Keratinocyte (primary cell): ENCODE data around the gene TBC1D25.

ENCODE experiments used
- CTCF ChIP-seq, 3 experiments: IDR thresholded peaks in 1 of 3; conservative IDR thresholded peaks in 1 of 3; optimal IDR thresholded peaks in 1 of 3; 2 replicates in 2 of 3; 3 replicates in 1 of 3; pipeline versions ENCODE3 to v1.5.1; 2011; ENCODE audit warnings: low read length in 3 of 3, mild to moderate bottlenecking in 3 of 3, moderate library complexity in 2 of 3, control low read depth in 1 of 3, inconsistent platforms in 1 of 3; ENCODE audit not compliant: insufficient read depth in 2 of 3; ENCODE audit errors: extremely low read depth in 1 of 3
- EZH2 ChIP-seq: IDR thresholded peaks from one replicate; pipeline ENCODE4 v1.6.1; 2012; ENCODE audit warnings: inconsistent platforms, mild to moderate bottlenecking, low read length, moderate library complexity

- TF ChIP-seq EZH2 = no peak
- no peak for TF ChIP-seq CTCF (optimal IDR thresholded peaks at IDR 0.05 in 1 of 3, IDR thresholded peaks at IDR 0.05 in 1 of 3, conservative IDR thresholded peaks at IDR 0.05 in 1 of 3; ENCODE audit: extremely low read depth in 1 of 3, insufficient read depth in 2 of 3, low read length in 3 of 3)
These were observed 20.1 kb downstream of the TBC1D25 start for GRCh38 chrX:48559636-48560035.
